GM19455 (cell line): Measurements from ENCODE around the gene KRT37.
"Not testable (repeated sequence)": the region's sequence is repeated elsewhere in the genome, so short reads cannot be mapped to it uniquely, and the experiment has no call there.

Experiments used
- ATAC-seq: cut with Tn5 transposase; IDR thresholded peaks from one replicate; pipeline ENCODE4 v1.9.1; 2021; ENCODE audit not compliant: unreplicated experiment

The KRT37 gene

GRCh38 chr17:41407226-41407625 is 17.2 kb downstream of the KRT37 start:
- no peak for ATAC-seq

DNA sequence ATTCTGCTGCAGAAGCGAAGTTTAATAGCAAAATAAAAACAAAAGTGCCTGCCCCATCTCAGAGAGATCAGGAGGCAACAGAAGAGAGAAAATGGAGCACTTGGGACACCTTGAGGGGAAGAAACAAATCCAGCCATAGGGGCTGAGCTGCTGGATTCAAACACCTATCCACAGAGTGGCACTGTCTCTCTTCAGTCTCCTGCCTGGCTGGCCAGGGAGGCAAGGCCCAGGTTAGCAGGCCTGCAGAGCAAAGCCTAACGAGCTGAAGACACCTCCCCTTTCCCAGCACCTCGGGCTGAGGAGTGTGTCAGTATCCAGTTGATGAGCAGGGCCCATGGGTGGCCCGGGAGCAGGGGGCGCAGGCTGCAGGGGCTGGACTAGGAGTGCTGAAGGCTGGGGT is 18.2 kb downstream of the KRT37 start:
- no peak for ATAC-seq

DNA sequence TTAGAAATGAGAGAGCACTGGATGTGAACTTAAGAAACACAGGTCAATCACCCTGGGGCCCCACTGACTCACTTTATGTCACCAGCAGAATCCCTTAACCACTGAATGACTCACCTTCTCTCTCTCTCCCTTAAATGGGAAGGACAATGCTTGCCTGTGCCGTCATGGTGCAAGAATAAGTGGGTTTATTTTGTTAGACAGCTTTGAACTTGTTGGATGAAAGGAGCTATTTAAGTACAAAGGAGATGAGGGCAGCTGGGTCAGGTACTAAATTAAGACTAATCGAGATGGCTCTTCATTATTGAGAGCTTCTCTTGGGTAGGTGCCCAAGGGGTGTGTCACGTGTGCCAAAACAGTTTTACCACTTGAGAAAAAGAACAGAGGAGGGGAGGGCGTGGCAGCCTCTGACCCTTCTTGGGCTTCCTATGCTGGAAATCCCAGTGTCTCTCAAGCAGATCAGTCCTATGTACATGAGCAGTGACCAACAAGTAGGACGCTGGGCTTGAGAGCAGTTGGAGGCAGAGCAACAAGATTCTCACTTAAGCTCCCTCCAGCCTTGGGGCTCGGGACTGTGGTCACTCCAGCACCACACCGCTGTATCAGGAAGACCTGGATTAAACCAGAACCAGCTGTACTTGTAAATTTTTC is 20.2 kb downstream of the KRT37 start:
- ATAC-seq = no peak

DNA sequence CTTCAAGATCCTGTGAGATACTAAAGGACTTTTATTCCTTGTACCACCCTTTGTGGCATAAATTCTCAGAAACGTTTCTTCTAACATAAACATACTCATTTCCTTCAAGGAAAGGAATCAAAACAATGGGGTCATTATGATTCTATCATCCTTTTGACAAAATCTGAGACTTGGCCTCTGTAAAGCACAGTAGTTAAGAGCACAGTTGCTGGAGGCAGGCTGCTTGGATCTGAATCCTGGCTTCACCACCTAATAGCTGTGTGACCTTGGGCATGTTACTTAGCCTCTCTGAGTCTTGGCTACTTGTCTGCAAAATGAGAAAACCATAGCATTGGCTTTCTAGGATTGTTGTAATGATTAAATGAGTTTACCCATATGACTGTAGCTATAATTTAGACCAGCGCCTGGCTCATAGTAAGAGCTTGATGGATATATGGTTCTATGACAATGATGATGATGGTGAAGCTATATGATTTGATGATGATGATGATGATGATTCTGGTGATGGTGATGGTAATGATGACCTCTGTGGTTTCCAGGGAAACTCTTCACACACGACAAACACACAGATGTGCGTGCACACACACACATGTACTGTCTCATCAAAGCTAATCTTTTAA is 20.9 kb downstream of the KRT37 start:
- no peak for ATAC-seq

GRCh38 chr17:41402161-41402560 is 22.2 kb downstream of the KRT37 start:
- no peak for ATAC-seq

- ATAC-seq = no peak
These were observed 27.3 kb downstream of the KRT37 start, which contains the start of gene KRT31 for GRCh38 chr17:41396996-41397660. KRT31 (minus strand) TSS chr17:41397608; CDS start chr17:41397539, 69 bp downstream.

DNA sequence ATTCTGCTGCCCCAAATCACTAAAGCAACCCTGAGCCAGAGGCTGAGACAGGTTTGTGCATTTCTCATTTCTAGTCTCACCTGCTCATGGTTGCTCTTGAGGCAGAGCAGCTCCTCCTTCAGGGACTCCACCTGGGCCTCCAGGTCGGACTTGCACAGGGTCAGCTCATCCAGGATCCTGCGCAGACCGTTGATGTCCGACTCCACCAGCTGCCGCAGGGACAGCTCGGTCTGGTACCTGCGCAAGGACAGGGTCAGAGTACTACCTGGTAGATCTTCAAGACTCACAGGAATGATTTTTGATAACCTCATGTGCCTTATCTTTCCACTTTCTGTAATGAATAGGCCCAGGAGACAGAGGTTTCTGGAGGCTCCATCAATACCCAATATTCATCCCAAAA is 28.0 kb downstream of the KRT37 start:
- ATAC-seq = no peak

GRCh38 chr17:41395611-41396010 is 28.8 kb downstream of the KRT37 start:
- ATAC-seq = no peak

DNA sequence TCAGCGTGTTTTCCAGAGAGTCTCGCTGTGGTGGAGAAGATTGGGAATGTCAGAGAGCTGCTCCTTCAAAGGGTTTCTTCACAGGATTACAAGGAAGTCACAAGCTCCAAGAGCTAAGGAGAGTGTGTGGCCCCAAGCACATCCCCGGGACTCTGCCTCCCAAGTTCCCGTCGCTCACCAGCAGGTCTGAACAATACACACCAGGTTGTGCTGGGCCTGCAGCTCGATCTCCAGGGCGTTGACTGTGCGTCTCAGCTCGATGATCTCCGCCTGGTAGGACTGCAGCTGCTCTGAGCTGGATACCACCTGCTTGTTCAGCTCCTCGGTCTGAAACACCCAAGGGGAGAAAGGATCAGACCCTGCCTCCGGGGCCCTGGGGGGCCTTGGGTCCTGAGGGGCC is 29.3 kb downstream of the KRT37 start:
- ATAC-seq = not testable (repeated sequence)

DNA sequence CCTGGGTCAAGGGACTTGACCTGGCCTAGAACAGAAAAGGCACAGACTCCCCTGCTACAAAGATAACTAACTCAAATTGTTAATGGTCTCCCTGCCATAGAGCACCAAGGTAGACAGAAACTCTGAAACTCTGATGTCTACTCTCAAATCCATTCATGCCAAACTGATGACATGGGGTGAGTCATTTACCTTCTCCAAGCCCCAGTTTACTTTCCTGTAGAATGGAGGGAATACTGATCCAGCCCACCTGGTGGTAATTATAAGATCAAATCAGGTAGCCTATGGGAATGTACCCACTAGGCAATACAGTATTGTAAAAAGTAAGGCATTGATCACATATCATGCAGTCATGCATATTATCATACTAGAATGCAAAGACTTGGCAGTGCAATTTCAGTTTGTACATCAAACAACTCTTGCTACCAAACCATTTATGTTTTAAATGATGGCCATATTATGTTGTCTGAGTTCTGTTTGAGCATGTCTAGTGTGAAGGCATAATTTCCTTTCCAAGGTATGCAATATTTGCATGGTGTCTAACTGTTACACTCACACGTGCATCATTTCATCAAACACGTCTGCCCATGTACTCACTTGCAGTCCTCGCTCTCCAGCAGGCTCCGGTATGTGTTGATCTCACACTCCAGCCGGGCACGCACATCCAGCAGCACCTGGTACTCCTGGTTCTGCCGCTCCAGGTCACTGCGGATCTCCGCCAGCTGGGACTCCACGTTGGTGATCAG is 30.0 kb downstream of the KRT37 start:
- no peak for ATAC-seq

GRCh38 chr17:41393826-41394225 is 30.6 kb downstream of the KRT37 start:
- ATAC-seq = no peak

DNA sequence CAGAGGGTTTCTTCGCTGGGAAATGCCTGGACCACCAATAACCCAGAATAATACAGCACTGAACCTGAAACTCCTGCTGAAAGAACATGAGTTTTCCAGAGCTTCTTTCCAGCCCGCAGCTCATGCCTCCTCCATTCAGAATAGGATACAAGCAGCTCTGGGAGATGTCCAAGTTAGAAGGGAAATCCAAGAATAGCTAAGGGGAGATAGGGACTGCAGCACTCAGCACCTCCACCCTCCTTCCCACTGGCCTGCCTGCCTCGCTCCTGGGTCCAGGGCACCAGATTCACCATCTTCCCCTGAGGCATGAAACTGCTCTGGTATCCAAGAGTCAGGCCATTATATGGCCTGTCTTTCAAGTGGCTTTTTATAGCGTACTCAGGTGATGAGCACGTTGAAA is 31.1 kb downstream of the KRT37 start:
- no peak for ATAC-seq

- ATAC-seq = no peak
These were observed 32.1 kb downstream of the KRT37 start for GRCh38 chr17:41392278-41392677.

- no peak for ATAC-seq
These were observed 32.9 kb downstream of the KRT37 start for GRCh38 chr17:41391535-41391934.

GRCh38 chr17:41390411-41390938 is 33.9 kb downstream of the KRT37 start:
- no peak for ATAC-seq

DNA sequence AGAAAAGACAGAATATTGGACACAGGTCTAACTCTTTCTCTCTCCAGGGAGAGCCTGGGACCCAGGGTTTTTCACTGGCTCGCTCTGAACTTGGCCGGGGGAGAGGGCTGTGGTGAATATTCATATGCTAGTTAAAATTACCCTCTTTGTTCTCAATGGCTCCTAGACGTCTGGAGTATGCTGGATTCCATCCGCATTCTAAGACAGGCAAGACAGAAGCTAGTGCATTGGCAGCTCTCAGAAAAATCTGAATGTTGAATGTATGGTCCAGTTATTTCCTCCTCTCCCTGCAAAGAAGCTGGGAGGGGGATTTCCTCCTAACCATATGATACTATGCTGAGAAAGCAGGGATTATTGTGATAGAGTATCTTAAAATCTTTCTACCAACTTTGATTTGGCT is 36.7 kb downstream of the KRT37 start:
- no peak for ATAC-seq

DNA sequence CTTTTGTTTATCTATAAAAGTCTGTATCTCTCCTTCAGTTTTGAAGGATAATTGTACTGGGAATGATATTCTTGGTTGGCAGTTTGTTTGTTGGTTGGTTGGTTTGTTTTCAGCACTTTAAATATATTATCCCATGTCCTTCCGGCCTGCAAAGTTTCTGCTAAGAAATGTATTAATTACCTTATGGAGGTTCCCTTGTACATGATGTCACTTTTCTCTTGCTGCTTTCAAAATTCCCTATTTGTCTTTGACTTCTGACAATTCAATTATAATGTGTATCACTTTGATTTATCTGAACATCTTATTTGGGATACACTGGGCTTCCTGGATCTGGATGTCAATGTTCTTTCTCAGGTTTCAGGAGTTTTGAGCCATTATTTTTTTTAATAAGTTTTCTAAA is 38.2 kb downstream of the KRT37 start:
- no peak for ATAC-seq

DNA sequence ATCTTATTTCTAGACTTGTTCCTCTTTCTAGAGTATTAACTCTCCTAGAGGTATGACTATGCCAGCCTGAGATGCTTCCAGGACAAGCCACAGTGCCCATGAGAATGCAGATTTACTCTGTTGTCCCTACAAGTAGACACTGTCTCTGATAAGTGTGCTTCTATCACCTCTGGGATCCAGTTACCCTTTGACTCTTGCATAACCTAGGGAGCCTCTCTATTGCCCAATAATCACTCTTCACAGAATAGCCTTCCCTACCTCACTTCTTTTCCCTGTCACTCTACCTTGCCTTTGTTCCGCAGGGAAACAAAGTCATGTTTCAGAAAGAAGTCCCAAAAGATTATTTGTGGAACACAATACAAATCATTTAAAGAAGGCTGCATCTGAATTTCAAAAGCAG is 40.7 kb downstream of the KRT37 start:
- ATAC-seq = no peak

- no peak for ATAC-seq
These were observed 42.0 kb downstream of the KRT37 start for GRCh38 chr17:41382394-41382793.

- ATAC-seq = not testable (repeated sequence)
These were observed 42.4 kb downstream of the KRT37 start, which contains the start of gene KRT34 for GRCh38 chr17:41381943-41382342. KRT34 (minus strand) TSS chr17:41382306; CDS start chr17:41382246, 60 bp downstream.

DNA sequence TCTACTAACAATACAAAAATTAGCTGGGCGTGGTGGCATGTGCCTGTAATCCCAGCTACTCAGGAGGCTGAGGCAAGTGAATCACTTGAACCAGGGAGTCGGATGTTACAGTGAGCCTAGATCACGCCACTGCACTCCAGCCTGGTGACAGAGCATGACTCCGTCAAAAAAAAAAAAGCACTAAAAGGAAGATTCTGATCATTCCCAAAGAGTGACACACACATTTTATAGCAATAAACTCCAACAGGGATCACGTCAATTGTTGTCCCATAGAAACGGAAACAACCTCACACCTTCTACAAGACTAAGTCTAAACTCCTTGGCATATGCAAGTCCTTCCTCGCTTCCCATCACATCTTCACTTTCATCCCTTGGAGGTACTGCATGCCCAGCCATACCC is 44.3 kb downstream of the KRT37 start:
- not testable (repeated sequence) for ATAC-seq
